AG08395 (cell line): ENCODE measurements around the gene GOLGA3.
A peak's percentile ranks its signal among the peaks of the same experiment; 100 is the strongest.
"Not testable (repeated sequence)": the region's sequence is repeated elsewhere in the genome, so short reads cannot be mapped to it uniquely, and the experiment has no call there.

ENCODE experiments used
- DNase-seq: peaks from one replicate; pipeline ENCODE4 v3.0.0; 2012; ENCODE audit warnings: mixed read lengths, low spot score

GOLGA3 gene

DNA sequence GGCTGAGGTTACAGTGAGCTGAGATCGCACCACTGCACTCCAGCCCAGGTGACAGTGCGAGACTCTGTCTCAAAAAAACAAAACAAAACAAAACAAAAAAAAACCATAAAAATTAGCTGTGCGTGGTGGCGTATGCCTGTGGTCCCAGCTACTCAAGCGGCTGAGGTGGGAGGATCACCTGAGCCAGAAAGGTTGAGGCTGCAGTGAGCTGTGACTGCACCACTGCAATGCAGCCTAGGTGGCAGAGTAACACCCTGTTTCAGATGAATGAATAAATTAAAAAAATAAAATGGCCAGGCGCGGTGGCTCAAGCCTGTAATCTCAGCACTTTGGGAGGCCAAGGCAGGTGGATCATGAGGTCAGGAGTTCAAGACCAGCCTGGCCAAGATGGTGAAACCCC is 75.0 kb downstream of the GOLGA3 start:
- DNase-seq = not testable (repeated sequence)

- no peak for DNase-seq
These were observed 80.3 kb downstream of the GOLGA3 start for GRCh38 chr12:132748319-132748718.

DNA sequence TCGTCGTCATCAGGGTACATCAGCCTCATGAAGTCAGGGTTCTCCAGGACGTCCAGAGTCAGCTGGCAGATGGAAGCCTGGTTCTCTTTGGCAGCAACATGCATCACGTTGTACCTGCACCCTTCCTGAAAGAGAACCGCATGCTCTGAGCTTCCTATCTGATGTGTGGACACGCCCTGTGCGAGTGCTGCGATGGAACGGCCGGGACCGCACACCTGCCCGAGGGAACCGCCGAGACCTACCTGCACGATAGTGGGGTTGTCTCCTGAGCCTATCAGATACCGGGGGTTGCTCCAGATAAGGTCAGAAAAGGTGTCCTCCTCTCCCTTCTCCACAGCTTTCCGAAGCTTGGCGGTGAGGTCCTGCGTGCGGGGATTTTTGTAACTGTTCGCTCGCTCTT is 80.8 kb downstream of the GOLGA3 start:
- no peak for DNase-seq

DNA sequence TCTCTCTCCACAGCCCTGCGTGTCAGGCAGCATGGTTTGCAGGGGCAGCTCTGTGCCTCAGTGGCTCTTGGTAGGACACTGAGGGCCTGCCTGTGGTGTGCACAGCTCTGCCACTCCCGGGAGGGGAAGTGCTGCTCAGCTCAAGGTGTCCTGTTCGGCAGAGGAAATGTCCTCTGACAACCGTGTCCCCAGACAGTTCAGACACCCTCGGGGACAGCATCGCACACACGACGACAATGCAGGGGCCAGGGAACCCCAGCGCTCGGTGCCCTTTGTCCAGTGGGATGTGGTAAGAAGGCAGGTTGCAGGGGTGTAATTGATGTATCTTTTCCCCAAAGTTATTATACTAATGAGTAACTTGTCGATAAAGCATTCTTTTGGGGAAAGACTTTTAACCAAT is 81.3 kb downstream of the GOLGA3 start:
- no peak for DNase-seq

DNA sequence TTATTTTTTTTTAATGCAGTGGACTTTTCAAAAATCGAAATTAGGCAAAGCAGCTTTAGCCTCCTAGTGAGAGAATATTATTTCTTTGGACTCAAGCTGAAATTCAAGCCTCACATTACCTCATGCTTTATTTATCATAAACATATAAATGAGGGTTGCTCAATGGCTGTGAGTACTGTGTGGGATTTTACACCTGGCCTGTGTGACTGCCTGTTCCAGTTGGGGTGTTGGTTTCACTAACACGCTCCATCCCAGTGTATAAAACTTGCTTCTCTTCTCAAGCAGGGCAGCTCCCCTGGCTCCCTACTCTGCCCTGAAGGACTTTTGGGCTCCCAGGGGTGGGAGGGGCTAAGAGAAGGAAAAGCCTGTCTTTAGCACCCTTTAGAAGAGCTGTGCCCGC is 82.1 kb downstream of the GOLGA3 start:
- DNase-seq = no peak

- no peak for DNase-seq
These were observed 84.8 kb downstream of the GOLGA3 start for GRCh38 chr12:132743831-132744230.

DNA sequence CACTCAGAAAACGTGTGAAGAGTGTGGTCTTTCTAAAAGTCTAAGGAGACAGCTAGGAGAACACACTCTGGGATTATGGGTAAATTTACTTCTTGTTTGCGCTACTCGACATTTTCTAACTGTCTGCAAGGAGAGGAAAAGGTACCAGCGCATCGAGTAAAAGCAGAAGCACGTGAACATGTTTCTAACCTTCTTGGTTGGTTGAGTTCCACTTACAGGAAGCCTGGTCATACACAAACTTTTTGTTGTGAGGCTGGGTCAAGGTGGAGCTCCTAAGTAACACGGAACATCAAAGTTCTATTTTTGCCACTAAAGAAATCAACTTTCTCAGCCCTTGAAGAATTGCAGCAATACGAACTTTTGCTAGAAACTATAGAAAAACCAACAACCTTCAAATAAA is 87.0 kb downstream of the GOLGA3 start:
- no peak for DNase-seq

DNA sequence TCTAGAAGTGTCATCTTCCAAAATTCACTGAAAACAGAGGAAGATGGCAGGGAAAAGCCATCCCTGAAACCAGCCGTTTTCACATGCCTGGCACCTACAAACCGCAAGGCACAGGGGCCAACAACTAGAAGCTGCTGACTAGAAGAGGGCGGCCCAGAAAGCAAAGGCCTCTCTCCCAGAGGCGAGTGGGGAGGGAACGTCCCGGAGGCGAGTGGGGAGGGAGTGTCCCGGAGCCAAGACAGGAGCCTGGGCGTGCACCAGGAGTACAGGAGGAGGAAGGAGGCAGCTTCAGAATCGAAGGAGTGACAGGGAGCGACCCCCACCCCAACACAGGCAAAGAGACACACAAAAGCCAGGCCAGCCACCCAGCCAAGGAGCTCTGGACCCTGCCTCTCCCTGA is 88.0 kb downstream of the GOLGA3 start:
- DNase-seq = no peak

DNA sequence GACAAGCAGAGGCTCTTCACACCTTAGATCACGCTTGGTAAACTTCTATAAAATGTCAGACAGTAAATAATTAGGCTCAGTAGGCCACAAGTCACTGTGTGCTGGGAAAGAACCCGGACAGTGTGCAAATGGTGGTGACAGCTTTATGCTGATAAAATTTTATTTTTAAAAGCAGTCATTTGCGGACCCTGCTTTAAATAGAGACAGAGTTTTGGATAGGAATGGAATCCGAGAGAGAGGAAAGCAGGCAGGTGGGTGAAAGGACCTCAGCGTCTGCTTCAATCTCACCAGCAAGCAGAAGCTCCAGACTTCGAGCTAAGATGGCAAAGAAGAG is 88.4 kb downstream of the GOLGA3 start:
- no peak for DNase-seq

DNA sequence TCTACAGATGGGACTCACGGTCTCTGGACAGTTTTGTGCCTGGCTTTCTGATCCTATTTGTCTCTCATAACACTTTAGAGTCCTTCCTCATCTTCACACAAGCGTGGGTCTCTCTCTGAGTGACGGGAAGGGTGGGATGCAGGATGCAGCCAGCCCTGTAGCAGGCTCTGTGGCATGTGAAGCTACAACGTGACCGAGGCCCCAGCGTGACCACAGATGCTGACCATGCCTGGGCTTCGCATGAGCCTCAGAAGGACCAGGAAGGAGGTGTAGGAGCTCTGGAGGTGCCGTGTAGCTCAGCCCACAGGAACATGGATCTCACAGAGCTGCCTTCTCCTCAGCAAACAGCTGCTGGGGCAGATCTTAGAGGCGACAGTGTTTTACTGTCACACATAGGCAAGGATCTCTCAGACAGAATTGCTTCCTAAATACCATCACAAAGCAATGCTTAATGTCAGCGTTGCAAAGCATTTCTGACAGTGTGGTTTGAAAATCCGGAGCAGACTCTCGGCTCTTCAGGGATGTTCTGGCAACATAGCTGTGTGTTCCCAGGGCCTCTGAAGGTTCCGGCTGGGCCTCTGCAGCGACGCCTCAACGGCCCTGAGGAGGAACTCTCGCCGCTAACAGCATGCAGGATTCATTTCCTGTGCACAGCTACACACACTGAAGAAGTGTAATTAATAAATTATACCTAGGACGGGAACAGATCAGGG is 88.9 kb downstream of the GOLGA3 start:
- DNase-seq = no peak

DNA sequence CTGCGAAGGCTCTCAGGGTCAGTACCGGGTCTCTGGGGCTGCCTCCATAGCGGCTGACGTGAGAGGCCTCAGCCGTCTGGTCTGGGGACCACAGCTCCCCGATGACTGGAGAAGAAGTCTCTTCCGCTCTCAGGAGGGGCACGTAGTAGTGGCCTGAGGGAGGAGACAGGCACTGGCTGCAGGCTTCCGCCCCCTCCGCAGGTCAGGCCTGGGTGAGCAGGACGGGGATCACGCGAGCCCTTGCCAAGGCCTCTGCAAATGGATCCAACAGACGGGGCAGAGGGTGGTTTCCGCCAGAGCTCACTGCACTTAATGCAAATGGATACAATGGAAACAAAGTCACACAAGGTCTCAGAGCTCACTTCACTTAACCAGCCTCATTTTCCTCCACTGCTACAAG is 91.8 kb downstream of the GOLGA3 start:
- no peak for DNase-seq

- DNase-seq = no peak
These were observed 92.3 kb downstream of the GOLGA3 start for GRCh38 chr12:132736378-132736777.

- no peak for DNase-seq
These were observed 93.2 kb downstream of the GOLGA3 start for GRCh38 chr12:132735496-132735895.

DNA sequence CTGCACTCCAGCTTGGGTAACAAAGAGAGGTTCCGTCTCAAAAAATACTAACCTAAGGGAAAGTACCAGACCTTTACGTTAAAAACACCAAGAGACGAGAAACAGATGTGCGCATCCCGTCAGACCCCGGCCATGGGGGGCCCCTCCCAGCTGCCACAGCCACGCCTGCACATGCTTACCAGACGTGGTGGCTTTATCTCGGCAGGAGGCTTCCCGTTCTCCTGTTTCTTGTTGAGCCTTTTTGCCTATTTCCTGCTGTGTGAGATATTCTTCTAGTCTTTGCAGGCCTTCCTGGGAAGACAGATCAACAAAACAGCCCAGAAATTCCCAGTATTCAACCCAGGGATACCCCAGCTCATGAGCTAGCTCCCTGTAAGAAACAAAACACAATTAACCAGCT is 94.5 kb downstream of the GOLGA3 start:
- no peak for DNase-seq

- DNase-seq = no peak
These were observed 97.1 kb downstream of the GOLGA3 start for GRCh38 chr12:132731574-132731973.

DNA sequence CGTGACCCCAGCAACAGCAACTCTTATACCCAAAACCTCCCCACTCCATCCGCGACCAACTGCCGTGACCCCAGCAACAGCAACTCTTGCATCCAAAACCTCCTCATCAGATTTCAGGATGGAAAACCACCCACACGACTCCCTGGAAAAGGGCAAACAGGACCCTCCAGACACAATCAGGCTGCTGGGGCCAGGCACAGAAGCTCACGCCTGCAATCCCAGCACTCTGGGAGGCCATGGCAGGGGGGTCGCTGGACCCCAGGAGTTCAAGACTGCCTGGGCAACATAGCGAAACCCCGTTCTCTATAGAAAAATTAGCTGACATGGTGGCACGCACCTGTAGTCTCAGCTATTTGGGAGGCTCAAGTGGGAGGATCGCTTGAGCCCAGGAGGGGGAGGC is 98.3 kb downstream of the GOLGA3 start:
- no peak for DNase-seq

- DNase-seq = no peak
These were observed 98.9 kb downstream of the GOLGA3 start for GRCh38 chr12:132729541-132730320.

DNA sequence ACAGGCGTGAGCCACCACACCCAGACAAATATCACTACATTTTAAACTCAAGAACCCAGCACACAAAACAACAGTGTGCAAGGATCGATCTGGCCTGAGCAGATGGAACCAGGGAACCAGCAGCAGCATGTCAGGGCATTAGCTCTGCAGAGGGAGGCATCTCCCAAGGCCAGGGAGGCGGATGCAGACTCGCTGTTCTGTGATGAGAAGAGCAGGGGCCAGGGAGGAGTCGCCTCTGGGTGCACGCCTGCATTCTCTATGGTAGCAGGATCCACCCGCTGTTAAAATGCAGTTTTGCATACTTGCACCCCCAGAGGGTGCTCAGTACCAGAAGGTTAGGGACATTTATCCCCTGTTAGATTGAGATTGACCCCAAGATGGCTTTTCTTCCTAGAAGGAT is 100.2 kb downstream of the GOLGA3 start:
- DNase-seq = no peak

GRCh38 chr12:132727091-132727794 is 101.4 kb downstream of the GOLGA3 start:
- DNase-seq = no peak

DNA sequence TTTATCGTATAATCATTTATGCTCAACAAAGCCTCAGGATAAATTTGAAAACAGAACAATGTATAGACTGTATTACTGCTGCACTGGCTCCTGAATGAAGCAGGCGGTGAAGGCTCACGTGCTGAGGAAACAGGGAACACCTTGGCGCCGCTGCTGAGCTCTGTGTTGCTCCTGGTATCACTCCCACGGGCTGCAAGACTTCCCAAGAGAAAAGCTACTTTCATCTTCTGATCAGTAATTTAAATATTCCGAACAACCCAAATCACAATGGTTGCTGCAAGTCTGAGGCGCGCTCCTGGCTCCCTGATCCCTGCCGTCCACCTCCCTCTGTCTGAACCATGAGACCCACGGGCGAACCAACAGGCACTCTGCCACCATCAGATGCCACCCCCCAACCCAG is 102.3 kb downstream of the GOLGA3 start:
- DNase-seq = no peak

DNA sequence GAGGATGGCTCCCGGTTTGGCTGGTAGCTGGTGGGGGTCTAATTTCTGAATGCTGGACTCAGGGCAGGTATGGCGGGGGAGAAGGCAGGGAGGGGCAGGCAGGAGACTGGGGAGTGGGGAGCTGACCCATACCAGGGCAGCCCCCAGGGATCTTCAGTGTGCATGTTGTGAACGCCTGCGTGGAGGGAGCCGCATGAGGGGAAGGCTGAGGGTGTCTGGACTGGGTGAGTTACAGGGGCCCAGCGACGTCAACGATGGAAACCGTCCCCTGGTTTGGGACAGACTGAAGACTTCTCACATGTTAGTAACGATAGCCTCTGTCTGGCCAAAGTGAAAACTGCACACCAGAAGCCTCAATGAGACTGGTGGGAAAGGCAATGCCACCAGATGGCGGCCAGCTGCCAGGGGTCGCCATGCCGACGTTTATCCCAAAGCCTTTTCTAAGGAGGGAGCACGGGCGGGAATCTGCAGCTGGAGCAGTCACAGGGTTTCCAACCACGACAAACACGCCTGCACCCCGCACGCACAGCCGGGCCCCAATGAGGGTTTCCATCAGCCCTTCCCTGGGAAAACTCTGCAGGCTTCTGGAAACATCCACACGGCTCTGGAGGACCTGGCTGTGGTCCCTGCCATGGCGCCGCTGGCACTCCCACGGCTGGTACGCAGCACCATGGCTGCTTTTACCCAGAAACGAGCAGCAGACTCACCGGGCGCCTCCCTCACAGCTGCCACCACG is 104.0 kb downstream of the GOLGA3 start:
- DNase-seq = peak; percentile 65

DNA sequence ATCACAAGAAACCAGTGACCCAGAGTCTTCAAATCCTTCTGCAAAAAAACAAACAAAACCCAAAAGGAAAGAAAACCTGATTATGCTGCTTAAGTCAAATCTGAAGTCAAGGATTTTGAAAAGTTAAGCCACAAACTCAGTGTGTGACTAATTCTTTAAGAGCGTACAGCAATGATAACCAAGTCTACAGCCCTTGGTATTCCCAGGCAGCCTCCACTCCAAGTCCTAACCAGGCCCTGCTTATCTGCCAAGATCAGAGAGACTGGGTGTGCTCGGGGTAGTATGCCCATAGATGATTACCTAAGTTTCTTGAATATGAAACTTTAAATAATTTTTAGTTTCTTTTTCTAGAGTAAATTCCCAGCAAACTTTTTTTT is 104.9 kb downstream of the GOLGA3 start:
- DNase-seq = peak; percentile 56
